WI38 (cell line): ENCODE results near the gene ALPK1.
"Not testable (repeated sequence)": the region's sequence is repeated elsewhere in the genome, so short reads cannot be mapped to it uniquely, and the experiment has no call there.

Experiments used
- H3K4me3 ChIP-seq: 2 replicates; pipeline ENCODE4 v1.5.1; 2011; ENCODE audit warnings: low read depth, mild to moderate bottlenecking, control low read depth, low read length
- CTCF ChIP-seq: IDR thresholded peaks from 2 replicates; pipeline ENCODE4 v1.5.1; 2012; ENCODE audit warnings: low read depth, mild to moderate bottlenecking, control low read depth, low read length

Gene ALPK1

GRCh38 chr4:112287258-112287989, 9.7 kb upstream of the ALPK1 start:
- H3K4me3 ChIP-seq = no peak overlapping the region
- no peak for TF ChIP-seq CTCF

- TF ChIP-seq CTCF = no peak
- H3K4me3 ChIP-seq = no peak overlapping the region
Observed at GRCh38 chr4:112288455-112288854, 8.7 kb upstream of the ALPK1 start.

- no peak overlapping the region for H3K4me3 ChIP-seq
- no peak for TF ChIP-seq CTCF
Observed at GRCh38 chr4:112289407-112290253, 7.5 kb upstream of the ALPK1 start.

- TF ChIP-seq CTCF = no peak
- no peak overlapping the region for H3K4me3 ChIP-seq
Observed at GRCh38 chr4:112290341-112290740, 6.8 kb upstream of the ALPK1 start.

GRCh38 chr4:112299721-112300120, 2.6 kb downstream of the ALPK1 start:
- TF ChIP-seq CTCF = no peak
- H3K4me3 ChIP-seq = no peak overlapping the region

GRCh38 chr4:112302320-112303274, 5.4 kb downstream of the ALPK1 start:
- no peak for TF ChIP-seq CTCF
- no peak overlapping the region for H3K4me3 ChIP-seq

GRCh38 chr4:112305477-112305876, 8.3 kb downstream of the ALPK1 start:
- H3K4me3 ChIP-seq = not testable (repeated sequence)

GRCh38 chr4:112309263-112309791, 12.2 kb downstream of the ALPK1 start:
- H3K4me3 ChIP-seq = 0 out of 2 replicates have a peak overlapping the region, but pooled peaks have one; percentile 29
